D721Med (cell line): ENCODE results near the gene SERPINE2.
"Not testable (repeated sequence)": the region's sequence is repeated elsewhere in the genome, so short reads cannot be mapped to it uniquely, and the experiment has no call there.

Experiments
- DNase-seq: peaks from one replicate; pipeline ENCODE4 v3.0.0; 2011; ENCODE audit warnings: low spot score; ENCODE audit not compliant: insufficient read length
- FAIRE-seq: peaks from 2 replicates; lab custom pipeline; 2011; peaks lifted over from hg19 to GRCh38; lab: Jason Lieb, UNC
- CTCF ChIP-seq: IDR thresholded peaks from 2 replicates; pipeline ENCODE4 v1.5.1; 2012; ENCODE audit warnings: mild to moderate bottlenecking, control low read depth; ENCODE audit not compliant: insufficient read depth; ENCODE audit errors: missing control alignments

SERPINE2 gene

GRCh38 chr2:223943561-223944008 lies 95.5 kb downstream of the SERPINE2 start:
- FAIRE-seq (no peak), DNase-seq (no peak)
- TF ChIP-seq CTCF, result no peak

- DNase-seq (no peak), FAIRE-seq (no peak)
- TF ChIP-seq CTCF, result no peak
These were observed 96.0 kb downstream of the SERPINE2 start for GRCh38 chr2:223943135-223943534.

GRCh38 chr2:223941579-223942277 lies 97.4 kb downstream of the SERPINE2 start:
- no peak for TF ChIP-seq CTCF
- no peak for FAIRE-seq
- no peak for DNase-seq

- not testable (repeated sequence) for FAIRE-seq, DNase-seq
These were observed 99.6 kb downstream of the SERPINE2 start for GRCh38 chr2:223939438-223939837.

- no peak for DNase-seq
- no peak for FAIRE-seq
- no peak for TF ChIP-seq CTCF
These were observed 101.6 kb downstream of the SERPINE2 start for GRCh38 chr2:223937535-223937934.

- FAIRE-seq, result no peak
- TF ChIP-seq CTCF, result no peak
- DNase-seq, result no peak
These were observed 102.2 kb downstream of the SERPINE2 start for GRCh38 chr2:223936862-223937326.

GRCh38 chr2:223935459-223936125 lies 103.5 kb downstream of the SERPINE2 start:
- FAIRE-seq (no peak), DNase-seq (no peak)
- TF ChIP-seq CTCF, result no peak
